NCI-H1417 treated with DMSO at 0.1 percent for 48 hours (cell line): ENCODE data around the gene ZNF746.
"Not testable (repeated sequence)": the region's sequence is repeated elsewhere in the genome, so short reads cannot be mapped to it uniquely, and the experiment has no call there.

Experiments used
- DNase-seq: peaks from one replicate; lab custom pipeline; 2025; lab: John Stamatoyannopoulos, UW

The ZNF746 gene

DNA sequence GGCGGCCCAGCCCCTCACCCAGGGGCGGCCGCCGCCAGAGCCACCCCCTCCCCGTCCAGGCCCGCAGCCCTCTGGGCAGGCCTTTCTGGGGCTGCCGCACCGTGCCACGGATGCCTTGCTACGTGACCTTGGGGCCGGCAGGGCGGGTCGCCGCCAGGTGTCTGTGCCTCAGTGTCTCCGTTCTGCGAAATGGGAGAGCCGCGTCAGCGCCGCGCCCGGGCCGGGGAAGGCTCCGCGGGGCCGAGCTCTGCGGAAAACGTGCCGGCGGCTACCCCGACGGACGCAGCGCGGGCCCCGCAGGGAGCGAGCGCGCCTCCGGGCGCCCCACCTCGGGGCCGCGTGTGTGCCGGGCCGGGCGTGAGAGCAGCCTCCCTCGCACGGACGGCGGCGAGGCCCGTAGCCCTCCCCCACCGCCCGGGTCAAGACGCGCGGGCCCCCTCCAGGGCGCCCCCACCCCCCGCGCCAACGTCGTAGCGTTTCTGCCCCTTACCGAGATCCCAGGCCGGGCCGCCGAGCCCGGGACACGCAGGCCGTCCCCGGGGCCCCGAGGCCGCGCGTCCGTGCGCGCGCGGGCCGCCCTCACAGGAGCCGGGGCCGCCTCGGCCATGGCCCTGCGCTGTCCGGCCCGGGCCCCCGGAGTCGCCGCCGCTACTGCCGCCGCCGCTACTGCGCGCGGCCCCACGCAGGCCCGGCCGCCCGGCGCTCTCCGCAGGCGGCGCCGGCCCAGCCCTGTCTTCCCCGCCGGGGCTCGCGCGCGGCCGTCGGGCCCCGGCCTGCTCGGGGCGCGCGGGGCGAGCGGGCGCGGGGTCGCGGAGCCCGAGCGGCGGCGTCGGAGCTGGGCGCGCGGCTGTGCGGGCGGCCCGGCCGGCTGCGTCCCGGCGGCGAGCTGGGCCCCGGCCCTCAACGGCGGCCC is 37.8 kb downstream of the ZNF746 start:
- DNase-seq: no peak

DNA sequence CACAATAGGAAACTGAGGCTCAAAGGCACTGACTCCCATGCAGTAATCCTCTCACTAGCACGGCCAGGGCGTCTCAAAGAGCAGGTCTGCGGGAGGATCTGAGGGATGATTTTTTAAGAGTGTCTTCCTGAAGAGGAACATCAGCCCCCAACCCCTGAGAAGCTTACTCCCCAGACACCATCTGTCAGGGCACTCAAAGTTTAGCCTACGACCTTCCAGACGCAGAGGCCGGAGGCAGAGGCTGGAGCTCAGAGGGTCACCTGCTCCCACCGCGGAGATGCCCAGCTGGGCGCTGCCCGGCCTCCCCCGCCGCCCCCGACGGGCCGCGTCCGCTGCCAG is 38.4 kb downstream of the ZNF746 start:
- no peak for DNase-seq

DNA sequence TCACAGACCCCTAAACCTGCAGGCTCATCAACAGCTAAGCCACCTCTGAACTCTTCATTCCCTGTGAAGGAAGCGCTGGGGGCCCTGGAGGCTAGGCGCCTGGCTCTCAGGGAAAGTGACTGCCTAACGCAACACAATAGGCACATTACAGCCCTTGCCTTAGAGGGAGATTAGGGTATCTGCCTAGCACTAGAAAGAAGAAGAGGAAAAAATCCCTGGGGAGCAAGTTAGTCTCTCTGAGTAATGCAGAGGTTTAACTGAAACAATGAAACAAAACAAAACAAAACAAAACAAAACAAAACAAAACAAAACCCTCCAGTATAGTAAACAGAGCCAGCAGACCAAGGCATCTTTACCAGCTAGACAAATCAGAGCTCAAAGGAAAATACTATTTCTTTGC is 39.4 kb downstream of the ZNF746 start:
- no peak for DNase-seq

DNA sequence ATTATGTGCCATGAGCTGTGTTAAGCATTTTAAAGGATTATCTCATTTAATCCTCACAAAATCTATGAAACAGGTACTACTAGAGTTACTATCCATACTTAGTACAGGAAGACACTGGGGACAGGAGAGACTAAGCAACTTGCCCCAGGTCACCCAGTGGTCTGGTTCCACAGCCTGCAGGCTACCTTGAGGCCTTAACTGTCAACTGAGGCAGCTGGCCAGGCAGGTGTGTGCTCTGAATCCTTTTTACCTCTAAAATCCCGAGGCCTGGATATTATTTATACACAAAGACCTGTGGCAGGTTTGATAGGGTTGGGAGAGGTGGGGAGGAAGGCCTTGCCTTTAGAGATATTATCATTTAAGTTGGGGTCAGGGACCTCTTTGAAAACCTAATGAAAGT is 39.8 kb downstream of the ZNF746 start:
- no peak for DNase-seq

DNA sequence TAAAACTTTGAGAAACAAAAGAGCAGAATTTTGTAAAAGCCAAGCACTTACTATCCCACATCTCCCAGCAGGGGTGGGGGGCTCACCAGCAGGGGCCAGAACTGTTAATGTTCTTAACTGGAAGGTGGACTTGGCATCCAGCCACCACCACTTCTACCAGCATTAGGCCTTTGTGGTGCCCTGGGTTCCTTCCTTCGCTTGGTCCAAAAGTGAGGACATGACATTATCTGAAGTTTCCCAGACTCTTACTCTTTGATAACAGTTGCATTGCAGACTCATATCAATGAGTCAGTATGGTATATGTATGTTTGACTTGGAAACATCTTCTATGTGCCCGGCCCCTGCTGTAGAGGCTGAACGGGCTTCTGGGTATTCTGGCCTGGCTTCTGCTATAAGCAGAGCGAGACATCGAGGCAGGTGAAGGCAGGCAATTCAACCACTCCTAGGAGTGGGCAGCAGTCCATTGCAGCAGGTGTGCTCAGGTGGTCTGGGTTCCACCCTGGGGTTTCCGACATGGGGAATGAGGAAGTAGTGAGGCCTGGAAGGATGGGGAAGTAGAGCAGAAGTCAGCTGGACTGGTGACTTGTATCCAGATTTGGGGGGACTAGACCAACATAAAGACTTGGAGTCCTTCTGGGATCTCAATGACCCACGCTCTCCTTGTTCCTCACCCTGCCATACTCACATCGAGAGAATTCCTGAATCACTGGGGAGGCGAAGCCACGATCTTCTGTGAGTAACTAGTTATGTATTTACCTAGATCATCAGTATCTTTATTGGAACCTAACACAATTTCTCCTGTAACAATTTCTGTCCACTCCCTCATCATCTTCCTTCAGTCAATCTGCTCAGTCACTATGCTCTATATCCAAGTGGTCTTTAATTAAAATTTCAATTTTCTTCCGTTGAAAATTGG is 40.8 kb downstream of the ZNF746 start:
- DNase-seq: no peak

DNA sequence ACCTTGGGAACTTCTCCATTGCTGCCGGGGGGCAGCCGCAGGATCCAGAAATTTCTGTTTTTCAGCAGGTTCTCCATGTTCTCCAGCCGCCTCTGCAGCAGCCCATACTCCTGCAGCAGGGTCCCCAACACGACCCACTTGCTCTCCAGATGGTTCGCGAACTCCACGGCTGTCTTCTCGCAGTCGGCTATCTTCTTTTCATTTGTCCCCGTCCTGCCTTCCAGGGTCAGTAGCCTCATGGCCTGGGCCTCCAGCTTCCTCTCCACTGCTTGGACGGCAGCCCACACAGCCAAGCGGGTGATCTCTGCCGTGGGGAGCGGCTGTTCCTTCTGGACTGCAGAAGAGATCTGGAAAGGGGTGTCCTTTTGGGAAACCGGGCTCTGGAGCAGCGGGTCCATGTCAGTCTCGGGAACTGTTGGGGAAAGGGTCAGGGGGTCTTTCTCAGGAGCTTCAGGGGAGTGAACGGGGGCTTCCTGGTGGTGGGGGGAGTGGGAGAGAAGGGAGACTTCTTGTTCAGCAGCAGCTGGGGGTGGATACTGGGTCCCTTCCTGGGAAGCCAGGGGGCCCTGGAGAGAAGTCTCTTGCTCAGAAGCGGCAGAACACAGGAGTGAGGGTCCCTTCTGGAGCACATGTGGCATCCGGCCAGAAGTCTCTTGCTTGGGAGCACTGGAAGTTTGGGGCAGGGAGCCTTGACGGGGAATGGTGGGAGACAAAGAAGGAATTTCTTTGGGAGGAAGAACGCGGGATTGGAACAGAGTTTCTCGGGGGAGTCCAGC is 42.2 kb downstream of the ZNF746 start:
- DNase-seq: no peak

DNA sequence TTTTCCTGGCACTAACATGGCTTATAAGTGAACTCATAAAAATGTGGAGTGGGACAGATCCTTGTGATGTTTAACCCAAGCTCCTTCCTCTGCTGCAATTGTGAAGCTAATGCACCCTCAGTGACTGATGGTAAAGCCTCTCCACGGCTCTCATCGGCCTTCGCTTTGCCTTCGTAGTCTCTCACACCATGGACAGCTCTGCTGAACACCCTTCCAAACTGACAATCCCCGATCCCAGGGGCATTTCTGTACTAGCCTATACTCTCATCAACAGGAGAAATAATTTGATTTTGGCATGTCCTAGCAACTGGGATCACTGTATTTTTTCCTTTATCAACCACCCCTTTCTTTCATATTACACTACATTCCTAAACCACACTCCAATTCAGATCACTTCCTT is 42.9 kb downstream of the ZNF746 start:
- DNase-seq: no peak

DNA sequence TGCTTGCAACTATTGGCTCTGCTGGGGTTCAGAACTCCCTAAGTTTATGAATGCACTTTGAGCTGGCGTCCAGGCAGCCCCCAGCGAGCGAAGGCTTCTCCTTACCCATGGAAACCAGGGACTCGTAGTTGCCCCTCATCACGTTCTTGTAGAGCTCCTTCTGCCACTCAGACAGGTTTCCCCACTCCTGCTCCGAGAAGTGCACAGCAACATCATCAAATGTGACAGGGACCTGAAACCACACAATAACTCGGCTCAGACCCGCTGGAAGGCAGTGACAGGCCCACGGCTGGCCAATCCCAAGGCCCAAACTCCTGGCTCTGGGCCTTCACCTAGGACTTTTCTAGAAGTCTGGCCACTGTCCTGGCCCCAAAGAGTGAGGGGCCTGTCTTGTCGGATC is 43.6 kb downstream of the ZNF746 start:
- no peak for DNase-seq

DNA sequence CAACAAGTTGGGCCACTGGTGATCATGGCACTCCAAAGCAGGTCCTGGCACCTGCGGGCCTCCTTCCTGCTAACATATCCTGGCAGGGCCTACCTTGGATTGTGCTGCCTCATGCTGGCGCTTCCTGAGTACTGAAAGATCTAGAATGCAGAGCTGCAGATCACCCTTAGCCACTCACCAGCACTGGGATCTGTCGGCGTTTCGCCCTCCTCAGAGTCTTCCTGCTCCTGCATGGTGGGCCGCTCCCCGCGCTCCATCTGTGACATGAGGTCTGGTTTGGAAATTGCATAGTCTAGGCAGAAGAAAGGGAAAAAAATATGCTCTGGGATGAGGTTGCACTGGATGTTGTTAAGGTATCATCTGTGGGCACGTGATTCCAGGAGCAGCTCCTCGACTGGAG is 46.8 kb downstream of the ZNF746 start:
- DNase-seq: no peak

DNA sequence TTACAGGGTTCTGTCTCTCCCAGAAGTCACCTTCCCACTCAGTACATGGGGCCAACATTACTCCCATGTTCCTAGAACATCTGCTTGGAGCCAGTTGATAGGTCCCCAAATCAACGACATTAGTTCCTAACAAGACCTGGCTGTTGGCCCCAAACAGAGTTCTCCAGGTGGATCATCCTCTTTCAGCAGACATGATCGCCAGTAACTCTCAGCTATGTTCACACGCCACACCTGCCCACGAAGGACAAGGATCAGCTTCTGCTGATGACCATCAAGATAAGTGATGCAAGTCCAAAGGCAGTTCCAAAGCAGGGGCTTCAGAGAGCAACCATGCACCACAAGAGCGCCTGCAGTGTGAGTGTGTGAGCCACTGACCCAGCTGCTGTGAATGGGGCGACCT is 47.7 kb downstream of the ZNF746 start:
- DNase-seq: no peak

DNA sequence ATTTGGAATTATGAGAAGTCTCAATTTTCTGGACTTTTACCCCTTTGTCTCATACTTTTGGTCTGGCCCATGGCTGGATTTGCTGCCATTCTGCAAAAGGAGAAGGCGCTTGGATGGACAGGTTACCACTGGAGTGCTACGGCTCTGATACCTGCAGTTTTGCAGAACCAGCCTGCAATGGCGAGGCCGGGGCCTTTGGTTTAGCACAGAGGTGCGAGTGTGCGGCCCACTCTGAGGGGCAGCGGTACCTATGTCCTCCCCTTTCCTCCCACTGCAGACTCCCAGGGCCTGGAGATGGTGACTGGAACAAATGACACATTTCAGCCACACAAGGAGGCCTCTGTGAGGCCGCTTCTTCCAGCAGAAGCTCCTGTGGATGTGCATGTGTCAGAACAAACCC is 48.6 kb downstream of the ZNF746 start:
- no peak for DNase-seq

DNA sequence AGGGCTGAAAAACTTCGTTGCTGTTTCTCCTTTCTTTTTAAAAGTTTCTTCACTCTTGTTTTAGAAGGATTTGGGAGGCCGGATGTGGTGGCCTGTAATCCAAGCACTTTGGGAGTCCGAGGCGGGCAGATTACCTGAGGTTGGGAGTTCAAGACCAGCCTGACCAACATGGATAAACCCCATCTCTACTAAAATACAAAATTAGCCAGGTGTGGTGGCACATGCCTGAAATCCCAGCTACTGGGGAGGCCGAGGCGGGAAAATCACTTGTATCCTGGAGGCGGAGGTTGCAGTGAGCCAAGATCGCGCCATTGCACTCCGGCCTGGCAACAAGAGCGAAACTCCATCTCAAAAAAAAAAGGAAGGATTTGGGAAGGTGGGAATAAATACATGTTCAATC is 51.6 kb downstream of the ZNF746 start:
- not testable (repeated sequence) for DNase-seq

DNA sequence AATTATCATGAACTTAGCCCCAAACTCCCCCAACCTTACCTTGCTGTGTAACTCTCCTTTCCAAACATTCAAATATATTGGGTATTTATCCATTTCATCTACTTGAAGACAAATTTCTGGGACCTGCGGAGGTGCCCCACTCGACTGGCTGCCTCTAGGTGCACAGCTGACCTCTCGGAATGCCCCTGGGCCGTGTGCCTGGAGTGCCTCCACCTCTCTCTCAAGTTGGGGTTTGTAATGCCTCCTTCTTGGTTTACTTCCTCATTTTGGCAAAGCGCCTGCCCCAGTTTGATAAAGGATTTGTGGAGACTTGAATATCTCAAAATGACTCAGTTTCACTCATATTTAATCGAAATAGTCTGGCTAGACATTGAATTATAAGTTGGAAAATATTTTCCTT is 53.3 kb downstream of the ZNF746 start:
- no peak for DNase-seq

DNA sequence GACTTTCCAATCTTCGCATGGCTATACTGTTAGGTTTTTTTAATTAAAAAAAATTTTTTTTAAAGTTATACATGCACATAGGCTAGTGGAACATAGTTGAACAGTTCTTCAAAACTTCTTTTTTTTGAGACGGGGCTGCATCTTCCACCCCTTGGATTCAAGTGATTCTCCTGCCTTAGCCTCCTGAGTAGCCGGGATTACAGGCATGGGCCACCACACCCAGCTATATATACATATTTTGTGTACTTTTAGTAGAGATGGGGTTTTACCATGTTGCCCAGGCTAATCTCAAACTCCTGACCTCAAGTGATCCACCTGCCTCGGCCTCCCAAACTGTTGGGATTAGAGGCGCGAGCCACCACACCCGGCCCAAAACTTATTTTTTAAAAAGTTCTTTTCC is 54.1 kb downstream of the ZNF746 start:
- no peak for DNase-seq

DNA sequence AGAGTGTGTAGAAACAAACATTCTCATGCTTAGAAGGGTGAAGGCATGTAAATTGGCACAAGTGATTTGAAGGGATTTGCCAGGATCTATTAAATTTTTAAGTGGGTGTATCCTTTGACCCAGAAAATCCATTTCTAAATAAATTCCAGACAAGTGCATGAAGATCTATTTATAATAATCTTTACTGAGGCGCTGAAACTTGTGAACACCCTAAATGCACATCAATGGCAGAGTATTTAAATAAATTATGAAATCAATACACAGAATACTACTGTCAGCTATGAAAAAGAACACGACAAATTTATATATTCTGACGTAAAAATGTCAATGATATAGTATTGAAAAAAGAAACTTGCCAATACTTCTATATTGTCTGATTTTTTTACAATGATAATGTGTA is 54.7 kb downstream of the ZNF746 start:
- DNase-seq: no peak

DNA sequence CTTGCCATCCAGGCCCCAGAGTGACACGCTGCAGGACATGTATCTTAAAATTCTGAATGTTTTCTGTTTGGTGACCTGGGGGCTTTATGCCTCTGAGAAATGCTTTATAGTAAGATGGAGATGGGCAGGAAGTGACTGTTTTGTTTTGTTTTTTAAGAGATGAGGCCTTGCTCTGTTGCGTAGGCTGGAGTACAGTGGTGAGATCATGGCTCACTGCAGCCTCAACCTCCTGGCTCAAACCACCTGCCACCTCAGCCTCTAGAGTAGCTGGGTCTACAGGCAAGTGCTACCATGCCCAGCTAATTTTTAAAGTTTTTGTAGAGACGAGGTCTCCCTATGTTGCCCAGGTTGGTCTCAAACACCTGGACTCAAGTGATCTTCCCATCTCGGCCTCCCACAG is 57.4 kb downstream of the ZNF746 start:
- DNase-seq: no peak

DNA sequence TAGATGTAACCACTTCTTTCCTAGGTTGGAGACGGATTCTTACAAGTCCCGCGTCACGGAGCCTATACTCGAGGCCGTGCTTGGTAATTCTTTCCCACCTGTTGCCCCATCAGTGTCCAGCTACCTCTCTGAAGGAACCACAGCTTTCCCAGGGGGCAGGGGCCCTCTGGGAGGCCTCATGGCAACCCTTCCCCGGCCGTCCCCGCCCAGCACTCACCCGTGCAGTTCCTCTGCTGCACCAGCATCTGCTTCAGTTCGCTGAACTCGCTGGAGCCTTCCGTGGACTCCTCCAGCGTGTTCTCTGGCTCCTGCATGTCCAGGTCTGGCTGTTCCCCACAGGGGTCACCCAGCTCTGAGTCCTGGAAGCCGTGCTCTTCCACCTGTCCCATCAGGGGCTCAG is 61.3 kb downstream of the ZNF746 start:
- DNase-seq: no peak

DNA sequence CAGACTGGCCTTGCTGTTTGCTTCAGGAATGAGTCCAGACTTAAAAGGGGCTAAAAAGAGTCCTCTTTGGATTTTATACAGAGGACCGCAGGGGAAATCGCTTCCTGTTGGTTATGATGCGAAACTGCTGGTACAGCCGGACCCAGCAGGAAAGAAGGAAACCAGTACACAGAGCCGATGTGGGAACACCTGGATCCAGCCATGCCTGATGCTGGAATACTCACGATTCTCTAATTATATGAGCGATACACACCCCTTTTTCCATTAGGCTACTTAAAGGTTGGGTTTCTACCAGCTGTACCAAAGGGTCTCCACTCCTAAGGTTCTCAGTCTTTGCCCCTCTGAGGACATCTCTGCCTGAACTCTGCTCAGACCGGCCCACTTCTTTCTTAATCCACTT is 64.5 kb downstream of the ZNF746 start:
- DNase-seq: no peak

DNA sequence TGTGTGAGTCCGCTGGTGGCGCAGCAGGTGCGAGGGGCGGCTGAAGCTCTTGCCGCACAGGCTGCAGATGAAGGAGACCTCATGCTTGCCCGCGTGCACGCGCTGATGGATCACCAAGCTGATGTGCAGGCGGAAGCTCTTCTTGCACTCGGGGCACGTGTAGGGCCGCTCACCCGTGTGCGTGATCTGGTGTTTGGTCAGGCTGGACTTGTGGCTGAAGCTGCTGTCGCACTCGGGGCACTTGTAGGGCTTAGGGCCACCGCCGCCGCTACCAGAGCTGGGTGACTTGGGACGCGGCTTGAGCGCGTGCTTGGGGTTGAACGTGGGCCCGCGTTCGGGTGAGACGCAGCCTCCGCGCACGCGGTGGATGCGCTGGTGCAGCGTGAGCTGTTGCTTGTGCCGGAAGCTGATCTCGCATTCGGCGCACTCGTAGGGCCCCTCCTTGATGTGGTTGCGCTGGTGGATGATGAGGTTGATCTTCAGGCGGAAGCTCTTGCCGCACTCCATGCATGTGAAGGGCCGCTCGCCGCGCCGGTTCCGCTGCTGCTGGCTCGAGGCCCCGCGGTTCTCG is 65.4 kb downstream of the ZNF746 start:
- DNase-seq: no peak

DNA sequence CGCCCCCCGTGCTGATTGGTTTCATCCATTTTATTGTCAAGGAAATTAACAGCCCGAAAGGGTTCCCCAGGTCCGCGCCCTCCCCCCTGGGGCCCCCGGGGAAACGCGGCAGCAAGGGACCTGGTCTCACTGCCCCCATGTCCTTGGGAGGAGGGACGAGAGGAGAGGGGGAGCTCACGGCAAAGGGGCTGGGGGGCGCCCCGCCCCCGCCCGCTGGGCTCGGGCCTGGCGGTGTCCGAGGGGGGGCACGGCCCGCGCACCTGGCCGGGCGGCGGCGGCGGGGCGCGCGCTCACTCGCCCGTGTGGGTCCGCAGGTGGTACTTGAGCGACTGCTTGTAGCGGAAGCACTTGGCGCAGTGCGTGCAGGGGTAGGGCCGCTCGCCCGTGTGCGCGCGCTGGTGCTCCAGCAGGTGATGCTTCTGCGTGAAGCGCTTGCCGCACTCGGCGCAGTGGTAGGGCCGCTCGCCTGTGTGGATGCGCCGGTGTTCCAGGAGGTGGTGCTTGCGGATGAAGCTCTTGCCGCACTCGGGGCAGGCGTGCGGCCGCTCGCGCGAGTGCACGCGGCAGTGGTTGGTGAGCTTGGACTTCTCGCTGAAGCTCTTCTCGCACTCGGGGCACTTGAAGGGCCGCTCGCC is 66.0 kb downstream of the ZNF746 start:
- DNase-seq: no peak

DNA sequence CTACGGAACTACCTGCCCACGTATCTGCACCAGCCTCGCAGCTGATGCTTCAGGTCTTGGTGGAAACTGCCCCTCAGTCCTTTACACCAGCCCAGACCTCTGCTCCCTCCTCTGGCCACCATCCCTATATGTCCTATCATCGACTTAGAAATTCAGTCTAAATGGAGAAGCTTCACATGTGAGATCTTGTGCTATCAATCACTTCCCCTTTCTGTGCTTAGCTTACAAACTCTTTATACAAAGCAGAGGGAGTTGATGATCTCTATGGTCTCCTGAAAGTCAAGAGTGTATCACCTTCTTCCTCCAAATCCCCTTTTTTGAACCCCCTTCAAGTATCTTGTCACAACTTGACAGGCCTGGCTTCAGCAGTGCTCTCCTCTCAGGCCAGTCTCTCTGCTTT is 67.4 kb downstream of the ZNF746 start:
- DNase-seq: no peak

DNA sequence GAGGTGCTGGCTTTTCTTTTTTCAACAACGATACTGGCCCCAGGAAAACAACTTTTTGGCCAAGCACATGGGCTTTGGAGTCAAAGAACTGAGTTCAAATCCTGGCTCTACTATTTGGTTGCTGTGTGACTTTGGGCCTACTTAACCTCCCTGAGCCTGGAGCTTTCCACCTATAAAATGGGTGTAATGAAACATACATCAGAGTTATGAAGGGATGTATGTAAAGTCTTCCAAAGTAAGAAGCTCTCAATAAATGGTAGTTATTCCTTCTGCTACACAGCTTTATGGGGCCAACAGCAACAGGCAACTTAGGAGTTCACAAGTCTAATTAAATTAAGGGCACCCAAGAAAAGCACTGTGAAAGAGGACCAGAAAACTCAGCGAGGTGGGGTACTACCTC is 69.7 kb downstream of the ZNF746 start:
- no peak for DNase-seq
